ENCODE measurements around the gene CUBN. TPM values are rescaled to one million over a fixed set of nuclear protein-coding genes. Genes with fewer than 3 reads are reported as not detected.

Gene CUBN
- total and polyA plus RNA-seq, 8 donors = under 0.01 to 16.3 (median 1.2) TPM

DNA sequence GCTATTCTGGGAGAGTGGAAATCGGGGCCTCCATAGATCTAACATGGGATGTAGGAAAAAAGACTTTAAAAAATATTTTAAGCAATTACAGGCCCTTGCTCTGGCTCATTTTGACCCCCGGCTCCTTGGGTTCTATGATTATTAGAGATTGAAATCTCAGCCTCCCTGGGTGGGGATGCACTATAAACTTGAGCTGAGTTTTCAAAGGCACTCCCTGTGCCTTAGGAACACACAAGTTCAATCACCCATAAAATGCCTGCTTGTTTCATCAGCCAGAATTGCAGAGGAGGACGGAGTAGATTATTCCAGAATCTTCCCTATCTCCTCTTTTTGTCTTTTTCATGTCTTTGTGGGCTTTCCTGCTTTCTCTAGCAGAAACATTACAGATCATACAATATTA, 145.4 kb downstream of the CUBN start:
- Histone ChIP-seq H3K27ac (no peak overlapping the region), H3K36me3 (no peaks in the 10 kb centered on the region), H3K4me1 (peaks cover 3 to 22% (median 13%) of the 10 kb centered on the region in 4 donors), H3K9me3 (no peaks in the 10 kb centered on the region), H3K4me3 (no peak overlapping the region), H3K27me3 (no peaks in the 10 kb centered on the region)
- TF ChIP-seq, protein P1, sequence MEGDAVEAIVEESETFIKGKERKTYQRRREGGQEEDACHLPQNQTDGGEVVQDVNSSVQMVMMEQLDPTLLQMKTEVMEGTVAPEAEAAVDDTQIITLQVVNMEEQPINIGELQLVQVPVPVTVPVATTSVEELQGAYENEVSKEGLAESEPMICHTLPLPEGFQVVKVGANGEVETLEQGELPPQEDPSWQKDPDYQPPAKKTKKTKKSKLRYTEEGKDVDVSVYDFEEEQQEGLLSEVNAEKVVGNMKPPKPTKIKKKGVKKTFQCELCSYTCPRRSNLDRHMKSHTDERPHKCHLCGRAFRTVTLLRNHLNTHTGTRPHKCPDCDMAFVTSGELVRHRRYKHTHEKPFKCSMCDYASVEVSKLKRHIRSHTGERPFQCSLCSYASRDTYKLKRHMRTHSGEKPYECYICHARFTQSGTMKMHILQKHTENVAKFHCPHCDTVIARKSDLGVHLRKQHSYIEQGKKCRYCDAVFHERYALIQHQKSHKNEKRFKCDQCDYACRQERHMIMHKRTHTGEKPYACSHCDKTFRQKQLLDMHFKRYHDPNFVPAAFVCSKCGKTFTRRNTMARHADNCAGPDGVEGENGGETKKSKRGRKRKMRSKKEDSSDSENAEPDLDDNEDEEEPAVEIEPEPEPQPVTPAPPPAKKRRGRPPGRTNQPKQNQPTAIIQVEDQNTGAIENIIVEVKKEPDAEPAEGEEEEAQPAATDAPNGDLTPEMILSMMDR (IDR thresholded peaks at IDR 0.05) = no peak
- TF ChIP-seq POLR2AphosphoS5 (IDR thresholded peaks at IDR 0.05) (no peak), EP300 (IDR thresholded peaks at IDR 0.05) (no peak), POLR2A (IDR thresholded peaks at IDR 0.05) (no peak)
- DNase-seq = no peak
- WGBS, 5 donors = 86 to 94% (median 91%) methylated on average over 3 of the region's 3 CpGs
- intact Hi-C loops (cut with DNase I; ENCODE audit: low total_unique reads) = no loop called here

DNA sequence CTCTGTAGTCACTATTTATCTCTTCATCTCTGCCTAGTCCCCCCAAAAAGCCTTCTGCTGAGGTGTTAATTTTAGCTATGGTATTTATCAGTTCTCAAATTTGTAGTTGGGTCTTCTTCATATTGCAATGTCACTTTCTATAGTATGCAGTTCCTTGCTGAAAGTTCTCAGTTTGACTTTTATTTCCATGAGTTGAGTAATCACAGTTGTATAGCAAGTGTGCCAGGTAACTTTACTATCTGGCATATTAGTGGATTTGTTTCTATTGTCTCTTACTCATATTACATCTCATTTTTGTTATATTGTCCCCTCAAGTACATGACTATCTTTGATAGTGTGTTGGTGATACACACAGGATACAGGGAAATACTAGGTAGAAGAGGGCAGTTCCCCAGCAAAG, 152.8 kb downstream of the CUBN start:
- DNase-seq = no peak
- no peak overlapping the region for H3K4me3 ChIP-seq
- no peaks in the 10 kb centered on the region for H3K4me1 ChIP-seq
- H3K27ac ChIP-seq = no peak overlapping the region
- no peaks in the 10 kb centered on the region for H3K36me3 ChIP-seq
- no peak for TF ChIP-seq EP300 (IDR thresholded peaks at IDR 0.05)
- no peak for TF ChIP-seq POLR2A (IDR thresholded peaks at IDR 0.05)
- TF ChIP-seq, protein P1 (IDR thresholded peaks at IDR 0.05) = no peak
- TF ChIP-seq POLR2AphosphoS5 (IDR thresholded peaks at IDR 0.05) = no peak
- intact Hi-C loops (cut with DNase I; ENCODE audit: low total_unique reads) = no loop called here
- H3K9me3 ChIP-seq = no peaks in the 10 kb centered on the region
- no peaks in the 10 kb centered on the region for H3K27me3 ChIP-seq

DNA sequence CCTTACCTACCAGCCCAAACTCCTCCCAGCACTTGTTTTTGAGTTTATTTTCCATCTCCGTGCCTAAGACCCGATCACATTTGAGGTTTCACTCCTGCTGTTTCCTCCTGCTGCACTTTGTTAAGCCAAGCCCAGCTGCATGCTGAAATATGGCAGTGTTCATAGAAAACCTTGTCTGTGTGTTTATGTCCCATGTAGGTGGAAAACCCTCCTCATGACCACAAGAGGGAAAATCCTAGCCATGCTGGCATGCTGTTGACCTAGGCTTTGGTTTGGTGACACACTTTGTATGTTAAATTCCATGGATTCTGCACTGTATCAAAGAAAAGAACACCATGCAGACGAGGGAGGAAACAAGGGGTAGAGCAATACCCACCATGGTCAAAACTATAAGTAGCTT, 154.4 kb downstream of the CUBN start:
- Histone ChIP-seq H3K4me1 (no peaks in the 10 kb centered on the region), H3K27ac (no peak overlapping the region), H3K9me3 (no peaks in the 10 kb centered on the region), H3K36me3 (no peaks in the 10 kb centered on the region), H3K27me3 (no peaks in the 10 kb centered on the region), H3K4me3 (no peak overlapping the region)
- no peak for DNase-seq
- intact Hi-C loops (cut with DNase I; ENCODE audit: low total_unique reads) = no loop called here
- WGBS, 5 donors = 50 to 72% (median 68%) methylated on average over 3 of the region's 3 CpGs
- TF ChIP-seq POLR2A (IDR thresholded peaks at IDR 0.05) (no peak), EP300 (IDR thresholded peaks at IDR 0.05) (no peak), POLR2AphosphoS5 (IDR thresholded peaks at IDR 0.05) (no peak)
- TF ChIP-seq, protein P1 (IDR thresholded peaks at IDR 0.05) = no peak

DNA sequence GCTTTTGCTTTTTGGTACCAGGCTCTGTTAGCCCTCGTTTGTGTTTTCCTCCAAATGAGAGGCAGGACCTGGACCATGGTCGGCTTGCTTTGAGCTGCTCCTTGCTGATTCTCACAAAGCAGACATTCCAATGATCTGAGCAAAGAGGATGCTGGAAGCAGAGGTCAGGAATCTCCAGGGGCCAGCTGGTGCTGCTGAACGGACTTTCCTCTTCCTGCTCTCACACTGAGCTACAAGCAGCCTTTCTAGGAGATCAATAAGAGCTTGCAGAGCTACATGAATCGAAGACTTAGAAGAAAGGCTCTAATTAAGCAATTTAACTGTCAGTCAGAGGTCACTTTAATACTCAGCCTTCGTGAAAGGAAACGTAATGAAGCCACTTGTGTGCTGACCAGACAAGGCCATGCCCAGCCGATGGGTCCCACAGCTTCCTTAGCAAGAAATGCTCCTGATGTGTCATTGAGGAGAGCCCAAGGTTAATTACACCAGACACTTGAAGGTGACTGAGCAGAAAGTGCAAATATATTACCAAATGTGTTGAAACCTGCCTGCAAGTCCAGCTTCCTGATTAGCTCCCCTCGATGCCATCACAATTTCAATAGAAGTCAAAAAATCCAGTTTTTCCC, 161.1 kb downstream of the CUBN start:
- intact Hi-C loops (cut with DNase I; ENCODE audit: low total_unique reads) = no loop called here
- 39 to 50% (median 42%) methylated on average over 8 of the region's 8 CpGs for WGBS, 5 donors
- peak in 1 of 2 donors; percentile 77 for DNase-seq
- H3K36me3 ChIP-seq = no peaks in the 10 kb centered on the region
- no peak overlapping the region for H3K4me3 ChIP-seq
- TF ChIP-seq POLR2AphosphoS5 (IDR thresholded peaks at IDR 0.05) (peak in 1 of 3 donors; percentile 26), POLR2A (IDR thresholded peaks at IDR 0.05) (no peak)
- H3K9me3 ChIP-seq = no peaks in the 10 kb centered on the region
- H3K27ac ChIP-seq = peak overlapping the region in 4 of 5 donors; percentile 11 to 75 (median 61)
- H3K4me1 ChIP-seq = peaks cover 0 to 23% (median 11%) of the 10 kb centered on the region in 4 donors
- no peaks in the 10 kb centered on the region for H3K27me3 ChIP-seq

DNA sequence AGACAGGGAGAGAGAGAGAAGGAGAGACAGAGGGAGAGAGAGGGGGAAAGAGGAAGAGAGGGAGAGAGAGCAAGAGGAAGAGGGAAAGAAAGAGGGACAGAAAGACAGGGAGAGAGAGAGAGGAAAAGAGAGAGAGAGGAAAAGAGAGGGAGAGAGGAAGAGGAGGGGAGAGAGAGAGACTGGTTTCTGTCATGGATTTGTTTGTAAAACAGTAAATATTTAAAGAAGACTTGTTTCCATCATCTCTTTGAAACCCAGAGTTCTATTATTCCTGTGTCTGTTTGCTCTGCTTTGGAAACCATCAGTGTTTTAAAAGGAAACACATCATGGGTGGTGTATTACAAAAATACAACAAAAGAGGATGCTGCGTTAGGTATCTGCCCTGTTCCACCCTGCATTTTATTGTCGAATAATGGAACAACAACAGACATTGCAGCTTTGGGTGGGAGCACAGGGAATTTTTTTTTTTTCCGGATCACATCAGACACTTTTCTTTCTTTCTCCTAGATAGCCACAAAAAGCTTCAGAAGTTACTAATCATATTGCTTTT, 161.7 kb downstream of the CUBN start:
- peaks cover 0 to 23% (median 11%) of the 10 kb centered on the region in 4 donors for H3K4me1 ChIP-seq
- TF ChIP-seq, protein P1 (IDR thresholded peaks at IDR 0.05) = no peak
- TF ChIP-seq POLR2AphosphoS5 (IDR thresholded peaks at IDR 0.05) = no peak
- no peak for TF ChIP-seq EP300 (IDR thresholded peaks at IDR 0.05)
- no peak for TF ChIP-seq POLR2A (IDR thresholded peaks at IDR 0.05)
- no peaks in the 10 kb centered on the region for H3K9me3 ChIP-seq
- DNase-seq = no peak
- H3K27ac ChIP-seq = peak overlapping the region in 4 of 5 donors; percentile 11 to 75 (median 61)
- intact Hi-C loops (cut with DNase I; ENCODE audit: low total_unique reads) = no loop called here
- H3K27me3 ChIP-seq = no peaks in the 10 kb centered on the region
- 52 to 63% (median 58%) methylated on average over 3 of the region's 3 CpGs for WGBS, 5 donors
- no peaks in the 10 kb centered on the region for H3K36me3 ChIP-seq
- no peak overlapping the region for H3K4me3 ChIP-seq
